GM12878 (cell line): ENCODE results near the gene MTIF3.

Experiments
- FOXK2 ChIP-seq: fragments of 450-650 bp; IDR thresholded peaks from 2 replicates; pipeline ENCODE4 v1.6.1; 2017; ENCODE audit warnings: mild to moderate bottlenecking, moderate library complexity
- MYC ChIP-seq: IDR thresholded peaks from 2 replicates; pipeline ENCODE4 v1.6.1; 2011; ENCODE audit warnings: mild to moderate bottlenecking, low read length, moderate library complexity, inconsistent platforms; ENCODE audit not compliant: insufficient read depth, insufficient replicate concordance, insufficient read length, severe bottlenecking
- POLR2A ChIP-seq: IDR thresholded peaks from 2 replicates; pipeline ENCODE4 v1.6.1; 2011; ENCODE audit warnings: low read depth, mild to moderate bottlenecking, low read length
- RFX5 ChIP-seq: IDR thresholded peaks from 2 replicates; pipeline ENCODE4 v1.6.1; 2011; ENCODE audit warnings: low read depth, low read length, improper control_type of control experiment
- TAF1 ChIP-seq: IDR thresholded peaks from 2 replicates; pipeline ENCODE4 v1.6.1; 2011; ENCODE audit warnings: mild to moderate bottlenecking, low read depth, low read length, borderline replicate concordance
- TCF12 ChIP-seq: IDR thresholded peaks from 2 replicates; pipeline ENCODE4 v1.6.1; 2011; ENCODE audit warnings: low read depth, mild to moderate bottlenecking, low read length
- TF ChIP-seq, protein P1 (sequence below), 3 experiments: IDR thresholded peaks in 2 of 3; conservative IDR thresholded peaks in 1 of 3; 2 replicates each; pipeline ENCODE4 v1.5.1; 2011; ENCODE audit warnings: low read depth in 3 of 3, low read length in 3 of 3, mild to moderate bottlenecking in 3 of 3, control low read depth in 2 of 3, moderate library complexity in 2 of 3, inconsistent platforms in 1 of 3, mixed read lengths in 1 of 3; ENCODE audit not compliant: control insufficient read depth in 2 of 3, insufficient read depth in 1 of 3; ENCODE audit errors: extremely low read depth in 1 of 3

DNA sequence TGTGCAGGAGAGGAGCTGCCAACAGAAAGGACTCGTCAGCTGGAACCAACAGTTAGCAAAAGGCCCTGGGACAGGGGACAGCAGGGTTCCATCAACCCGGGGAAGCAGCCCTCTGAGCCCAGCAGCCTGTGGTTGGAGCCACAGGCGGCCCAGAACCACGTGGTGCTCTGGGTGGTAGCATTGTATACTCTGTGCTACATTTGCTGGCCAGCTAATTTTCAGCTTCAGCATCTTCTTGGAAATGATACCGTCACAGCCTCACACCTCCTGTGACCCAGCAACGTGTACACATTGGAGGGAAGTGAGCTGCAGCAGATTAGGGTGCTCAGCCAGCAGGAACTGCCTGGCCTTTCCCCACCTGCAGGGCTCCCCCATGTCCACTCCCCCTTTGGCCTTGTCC, 13.1 kb upstream of the MTIF3 start:
- no peak for TF ChIP-seq TCF12
- TF ChIP-seq POLR2A: no peak
- TF ChIP-seq, protein P1, sequence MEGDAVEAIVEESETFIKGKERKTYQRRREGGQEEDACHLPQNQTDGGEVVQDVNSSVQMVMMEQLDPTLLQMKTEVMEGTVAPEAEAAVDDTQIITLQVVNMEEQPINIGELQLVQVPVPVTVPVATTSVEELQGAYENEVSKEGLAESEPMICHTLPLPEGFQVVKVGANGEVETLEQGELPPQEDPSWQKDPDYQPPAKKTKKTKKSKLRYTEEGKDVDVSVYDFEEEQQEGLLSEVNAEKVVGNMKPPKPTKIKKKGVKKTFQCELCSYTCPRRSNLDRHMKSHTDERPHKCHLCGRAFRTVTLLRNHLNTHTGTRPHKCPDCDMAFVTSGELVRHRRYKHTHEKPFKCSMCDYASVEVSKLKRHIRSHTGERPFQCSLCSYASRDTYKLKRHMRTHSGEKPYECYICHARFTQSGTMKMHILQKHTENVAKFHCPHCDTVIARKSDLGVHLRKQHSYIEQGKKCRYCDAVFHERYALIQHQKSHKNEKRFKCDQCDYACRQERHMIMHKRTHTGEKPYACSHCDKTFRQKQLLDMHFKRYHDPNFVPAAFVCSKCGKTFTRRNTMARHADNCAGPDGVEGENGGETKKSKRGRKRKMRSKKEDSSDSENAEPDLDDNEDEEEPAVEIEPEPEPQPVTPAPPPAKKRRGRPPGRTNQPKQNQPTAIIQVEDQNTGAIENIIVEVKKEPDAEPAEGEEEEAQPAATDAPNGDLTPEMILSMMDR (IDR thresholded peaks at IDR 0.05 in 2 of 3, conservative IDR thresholded peaks at IDR 0.05 in 1 of 3; ENCODE audit: control insufficient read depth in 2 of 3, extremely low read depth in 1 of 3, insufficient read depth in 1 of 3, low read depth in 3 of 3, low read length in 3 of 3): no peak
- no peak for TF ChIP-seq MYC
- TF ChIP-seq FOXK2: no peak
- TF ChIP-seq TAF1: no peak
- no peak for TF ChIP-seq RFX5
